ENCODE measurements around the gene PRUNE2. TPM values are rescaled to one million over a fixed set of nuclear protein-coding genes. Genes with fewer than 3 reads are reported as not detected.

The PRUNE2 gene
- total and polyA plus RNA-seq, 2 of the 8 experiments (the other 6 are each of a cell fraction or from before 2014, with no cell fraction given): 5.5 to 13.3 TPM

GRCh38 chr9:76787677-76788076, 118.2 kb downstream of the PRUNE2 start (continued):
- TF ChIP-seq CHD7 (IDR thresholded peaks at IDR 0.05; ENCODE audit: insufficient replicate concordance, low read length) (no peak), RAD21 (IDR thresholded peaks at IDR 0.05 in 1 of 2, conservative IDR thresholded peaks at IDR 0.05 in 1 of 2; ENCODE audit: low read depth in 2 of 2, low read length in 2 of 2) (no peak), POLR2AphosphoS5 (IDR thresholded peaks at IDR 0.05; ENCODE audit: low read depth, low read length) (no peak), GTF2F1 (IDR thresholded peaks at IDR 0.05; ENCODE audit: borderline replicate concordance, low read depth, low read length) (no peak), BACH1 (IDR thresholded peaks at IDR 0.05; ENCODE audit: low read length) (no peak), SIRT6 (IDR thresholded peaks at IDR 0.05; ENCODE audit: low read length) (no peak), ATF2 (IDR thresholded peaks at IDR 0.05; ENCODE audit: low read length) (no peak), SIN3A (conservative IDR thresholded peaks at IDR 0.05 in 1 of 2, IDR thresholded peaks at IDR 0.05 in 1 of 2; ENCODE audit: low read depth in 1 of 2, low read length in 2 of 2) (no peak), EP300 (IDR thresholded peaks at IDR 0.05; ENCODE audit: borderline replicate concordance in 1 of 2, low read depth in 2 of 2, low read length in 2 of 2) (no peak)

All from H1 (cell line).